ENCODE results near the gene CEP83. TPM values are rescaled to one million over a fixed set of nuclear protein-coding genes. Genes with fewer than 3 reads are reported as not detected.
"Not testable (repeated sequence)": the region's sequence is repeated elsewhere in the genome, so short reads cannot be mapped to it uniquely, and the experiment has no call there.

The CEP83 gene
- total and polyA plus RNA-seq, 5 donors: 14.4 to 45.7 (median 26.5) TPM

GRCh38 chr12:94415066-94415465 lies 44.6 kb downstream of the CEP83 start:
- H3K9me3 ChIP-seq (ENCODE audit: control insufficient read depth, low read length): no peaks in the 10 kb centered on the region
- H3K27ac ChIP-seq (ENCODE audit: low read length): no peak overlapping the region
- no peak overlapping the region for H3K4me3 ChIP-seq (ENCODE audit: low read length)
- no peak for DNase-seq
- ATAC-seq: no peak
- H3K27me3 ChIP-seq (ENCODE audit: control insufficient read depth, insufficient read depth): no peaks in the 10 kb centered on the region
- H3K4me1 ChIP-seq (ENCODE audit: control insufficient read depth, insufficient read depth, low read length): no peaks in the 10 kb centered on the region
- intact Hi-C loops (cut with DNase I): no loop called here

- DNase-seq (no peak), ATAC-seq (peak in 1 of 2 donors; percentile 52)
- peak overlapping the region; percentile 44 for H3K4me3 ChIP-seq (ENCODE audit: low read length)
- H3K9me3 ChIP-seq (ENCODE audit: control insufficient read depth, low read length): no peaks in the 10 kb centered on the region
- no peaks in the 10 kb centered on the region for H3K4me1 ChIP-seq (ENCODE audit: control insufficient read depth, insufficient read depth, low read length)
- intact Hi-C loops (cut with DNase I): no loop called here
- 64% methylated on average over 3 of the region's 3 CpGs for WGBS
- no peak overlapping the region for H3K27ac ChIP-seq (ENCODE audit: low read length)
- H3K27me3 ChIP-seq (ENCODE audit: control insufficient read depth, insufficient read depth): no peaks in the 10 kb centered on the region
These were observed 54.1 kb downstream of the CEP83 start for GRCh38 chr12:94405413-94406116.

GRCh38 chr12:94404854-94405253 lies 54.8 kb downstream of the CEP83 start:
- intact Hi-C loops (cut with DNase I): no loop called here
- DNase-seq (no peak), ATAC-seq (peak in 1 of 2 donors; percentile 36)
- Histone ChIP-seq H3K4me1 (ENCODE audit: control insufficient read depth, insufficient read depth, low read length) (no peaks in the 10 kb centered on the region), H3K9me3 (ENCODE audit: control insufficient read depth, low read length) (no peaks in the 10 kb centered on the region), H3K4me3 (ENCODE audit: low read length) (no peak overlapping the region), H3K27me3 (ENCODE audit: control insufficient read depth, insufficient read depth) (no peaks in the 10 kb centered on the region), H3K27ac (ENCODE audit: low read length) (no peak overlapping the region)
- WGBS: 43% methylated on average over 2 of the region's 2 CpGs

GRCh38 chr12:94401326-94401725 lies 58.3 kb downstream of the CEP83 start:
- ATAC-seq (no peak), DNase-seq (no peak)
- H3K27ac ChIP-seq (ENCODE audit: low read length): no peak overlapping the region
- H3K9me3 ChIP-seq (ENCODE audit: control insufficient read depth, low read length): no peaks in the 10 kb centered on the region
- intact Hi-C loops (cut with DNase I): no loop called here
- H3K27me3 ChIP-seq (ENCODE audit: control insufficient read depth, insufficient read depth): no peaks in the 10 kb centered on the region
- H3K4me1 ChIP-seq (ENCODE audit: control insufficient read depth, insufficient read depth, low read length): no peaks in the 10 kb centered on the region
- no peak overlapping the region for H3K4me3 ChIP-seq (ENCODE audit: low read length)
- 83% methylated on average over 2 of the region's 2 CpGs for whole genome bisulfite sequencing

- H3K4me1 ChIP-seq (ENCODE audit: control insufficient read depth, insufficient read depth, low read length); H3K4me3 ChIP-seq (ENCODE audit: low read length); H3K27ac ChIP-seq (ENCODE audit: low read length); H3K9me3 ChIP-seq (ENCODE audit: control insufficient read depth, low read length); intact Hi-C loops (cut with DNase I); H3K27me3 ChIP-seq (ENCODE audit: control insufficient read depth, insufficient read depth); ATAC-seq; DNase-seq: not testable (repeated sequence)
- whole genome bisulfite sequencing: 90% methylated on average over 5 of the region's 5 CpGs
These were observed 61.0 kb downstream of the CEP83 start for GRCh38 chr12:94398685-94399084.

GRCh38 chr12:94397401-94397800 lies 62.3 kb downstream of the CEP83 start:
- no peaks in the 10 kb centered on the region for H3K27me3 ChIP-seq (ENCODE audit: control insufficient read depth, insufficient read depth)
- no peak overlapping the region for H3K4me3 ChIP-seq (ENCODE audit: low read length)
- intact Hi-C loops (cut with DNase I): no loop called here
- H3K9me3 ChIP-seq (ENCODE audit: control insufficient read depth, low read length): no peaks in the 10 kb centered on the region
- no peak for DNase-seq
- H3K4me1 ChIP-seq (ENCODE audit: control insufficient read depth, insufficient read depth, low read length): no peaks in the 10 kb centered on the region
- 99% methylated on average over 4 of the region's 4 CpGs for WGBS
- no peak overlapping the region for H3K27ac ChIP-seq (ENCODE audit: low read length)
- ATAC-seq: no peak

- H3K4me1 ChIP-seq (ENCODE audit: control insufficient read depth, insufficient read depth, low read length); intact Hi-C loops (cut with DNase I); ATAC-seq; DNase-seq; H3K9me3 ChIP-seq (ENCODE audit: control insufficient read depth, low read length); H3K27me3 ChIP-seq (ENCODE audit: control insufficient read depth, insufficient read depth); H3K27ac ChIP-seq (ENCODE audit: low read length); H3K4me3 ChIP-seq (ENCODE audit: low read length): not testable (repeated sequence)
- WGBS: 95% methylated on average over 4 of the region's 4 CpGs
These were observed 63.7 kb downstream of the CEP83 start for GRCh38 chr12:94396014-94396413.

GRCh38 chr12:94390130-94390485 lies 69.6 kb downstream of the CEP83 start:
- WGBS: 86% methylated on average over 4 of the region's 4 CpGs
- Histone ChIP-seq H3K4me3 (ENCODE audit: low read length) (no peak overlapping the region), H3K4me1 (ENCODE audit: control insufficient read depth, insufficient read depth, low read length) (peaks cover 2% of the 10 kb centered on the region), H3K9me3 (ENCODE audit: control insufficient read depth, low read length) (no peaks in the 10 kb centered on the region), H3K27me3 (ENCODE audit: control insufficient read depth, insufficient read depth) (no peaks in the 10 kb centered on the region), H3K27ac (ENCODE audit: low read length) (no peak overlapping the region)
- ATAC-seq: no peak
- intact Hi-C loops (cut with DNase I): no loop called here
- DNase-seq: no peak

- intact Hi-C loops (cut with DNase I); H3K9me3 ChIP-seq (ENCODE audit: control insufficient read depth, low read length); H3K27me3 ChIP-seq (ENCODE audit: control insufficient read depth, insufficient read depth); H3K4me1 ChIP-seq (ENCODE audit: control insufficient read depth, insufficient read depth, low read length); H3K27ac ChIP-seq (ENCODE audit: low read length); ATAC-seq; H3K4me3 ChIP-seq (ENCODE audit: low read length): not testable (repeated sequence)
- WGBS: 88% methylated on average over 16 of the region's 16 CpGs
- DNase-seq: peak in 2 of 3 donors; percentile 11 to 36
These were observed 70.1 kb downstream of the CEP83 start for GRCh38 chr12:94389482-94390129.

GRCh38 chr12:94386422-94386821 lies 73.2 kb downstream of the CEP83 start:
- DNase-seq (no peak), ATAC-seq (peak; percentile 83 to 87)
- peaks cover 2% of the 10 kb centered on the region for H3K4me1 ChIP-seq (ENCODE audit: control insufficient read depth, insufficient read depth, low read length)
- no peak overlapping the region for H3K27ac ChIP-seq (ENCODE audit: low read length)
- H3K27me3 ChIP-seq (ENCODE audit: control insufficient read depth, insufficient read depth): no peaks in the 10 kb centered on the region
- WGBS: 24% methylated on average over 1 of the region's 1 CpG
- intact Hi-C loops (cut with DNase I): no loop called here
- peak overlapping the region; percentile 3 for H3K4me3 ChIP-seq (ENCODE audit: low read length)
- no peaks in the 10 kb centered on the region for H3K9me3 ChIP-seq (ENCODE audit: control insufficient read depth, low read length)

GRCh38 chr12:94384030-94384429 lies 75.6 kb downstream of the CEP83 start:
- intact Hi-C loops (cut with DNase I): no loop called here
- ATAC-seq (no peak), DNase-seq (no peak)
- Histone ChIP-seq H3K27ac (ENCODE audit: low read length) (no peak overlapping the region), H3K27me3 (ENCODE audit: control insufficient read depth, insufficient read depth) (no peaks in the 10 kb centered on the region), H3K4me3 (ENCODE audit: low read length) (no peak overlapping the region), H3K4me1 (ENCODE audit: control insufficient read depth, insufficient read depth, low read length) (peaks cover 2% of the 10 kb centered on the region), H3K9me3 (ENCODE audit: control insufficient read depth, low read length) (no peaks in the 10 kb centered on the region)

Measured in right cardiac atrium (tissue), 5 donors.